GM12875 (cell line): Measurements from ENCODE around the gene YIF1A.
A peak's percentile ranks its signal among the peaks of the same experiment; 100 is the strongest.

Experiments
- H3K4me3 ChIP-seq: one replicate; pipeline ENCODE4 v1.5.1; 2011; ENCODE audit warnings: low read depth, low read length, control low read depth
- CTCF ChIP-seq: IDR thresholded peaks from 2 replicates; pipeline ENCODE4 v1.5.1; 2011; ENCODE audit warnings: low read depth, mild to moderate bottlenecking, control low read depth, inconsistent platforms, low read length, moderate library complexity, borderline replicate concordance; ENCODE audit not compliant: insufficient read depth

YIF1A gene

DNA sequence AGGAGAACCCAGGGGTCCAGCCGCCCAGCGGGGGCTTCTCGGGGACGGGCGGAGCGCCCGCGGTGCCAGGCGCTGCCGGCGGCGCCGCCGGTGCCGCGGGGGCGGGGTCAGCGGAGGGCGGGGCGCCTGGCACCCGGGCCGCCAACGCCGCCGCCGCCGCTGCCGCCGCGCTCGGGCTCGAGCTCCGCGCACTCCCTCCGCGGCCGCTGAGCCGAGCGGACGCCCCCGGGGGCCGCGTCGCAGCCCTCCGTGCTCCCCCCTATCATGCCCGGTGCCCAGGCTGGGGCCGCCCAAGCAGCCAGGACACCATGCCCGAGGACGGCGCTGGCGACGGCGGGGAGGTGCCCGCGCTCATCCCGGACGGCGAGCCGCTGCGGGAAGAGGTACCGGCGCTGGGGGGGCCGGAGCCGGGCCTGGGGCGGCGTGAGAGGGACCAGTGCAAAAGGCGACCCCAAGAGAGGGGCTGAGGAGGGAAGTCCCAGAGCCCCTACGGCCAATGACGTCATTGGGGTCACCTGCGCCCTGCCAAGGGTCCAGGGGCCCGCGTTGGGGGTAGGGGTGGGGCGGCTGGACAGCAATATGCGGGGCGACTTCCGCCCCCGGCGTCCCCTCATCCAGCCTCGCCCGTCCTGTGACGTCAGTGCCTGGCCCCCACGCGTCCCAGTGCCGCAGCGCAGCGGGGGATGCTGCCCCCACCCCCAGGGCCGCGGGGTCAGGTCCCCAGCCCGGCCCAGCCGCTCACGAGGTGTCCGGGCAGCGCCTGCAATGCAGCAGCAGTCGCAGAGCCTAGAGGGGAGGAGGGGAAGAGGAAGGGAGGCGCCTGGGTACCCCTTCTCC lies 3.0 kb upstream of the YIF1A start, which contains the start of gene TMEM151A:
Gene TMEM151A (plus strand): TSS at position 189 of the 837 bp plus-strand sequence. CDS start 120 bp downstream, at position 309.
- no peak for TF ChIP-seq CTCF
- no peak within 1 kb of the TSS for H3K4me3 ChIP-seq

GRCh38 chr11:66291303-66291705 lies 2.4 kb upstream of the YIF1A start:
- H3K4me3 ChIP-seq, result no peak overlapping the region
- no peak for TF ChIP-seq CTCF

- TF ChIP-seq CTCF, result no peak
- H3K4me3 ChIP-seq, result no peak overlapping the region
These were observed 1.3 kb upstream of the YIF1A start for GRCh38 chr11:66290330-66290621.

DNA sequence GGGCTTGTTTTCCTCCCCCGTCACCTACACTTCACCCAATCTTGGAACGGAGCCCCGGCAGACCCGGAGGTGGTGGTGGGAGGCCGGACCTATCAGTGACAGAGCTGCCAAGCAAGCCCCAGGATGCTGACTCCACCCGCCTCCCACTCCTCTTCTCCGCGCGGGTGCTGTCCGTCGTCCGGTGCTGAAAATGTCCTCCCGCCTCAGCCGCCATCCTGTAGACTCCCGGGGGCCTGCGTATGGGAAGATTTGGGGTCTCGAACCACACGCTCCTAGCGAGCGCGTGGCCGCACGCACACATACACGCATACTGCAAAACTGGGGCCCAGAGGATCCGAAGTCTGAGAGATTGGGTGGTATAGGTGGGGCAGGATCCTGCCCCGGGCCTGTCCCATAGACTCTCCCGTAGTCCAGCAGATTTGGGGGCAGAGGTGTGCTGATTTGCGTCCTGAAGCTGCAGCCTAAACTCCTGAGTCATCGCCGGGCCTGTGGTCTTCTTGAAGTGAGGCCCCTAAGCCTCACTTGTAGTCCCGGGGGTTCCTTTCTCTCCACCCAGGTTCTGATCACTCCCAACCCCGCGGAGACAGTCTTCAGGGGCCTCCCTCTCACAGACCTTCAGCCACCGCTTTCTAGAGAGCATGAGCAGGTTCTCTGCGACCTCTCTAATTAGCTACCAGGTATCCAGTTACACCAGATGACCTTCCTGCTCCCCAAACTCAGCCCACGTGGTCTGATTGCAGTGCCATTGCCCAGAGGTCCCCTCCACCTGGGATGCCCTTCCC lies 796 bp upstream of the YIF1A start:
- no peak for TF ChIP-seq CTCF
- peak overlapping the region; percentile 70 for H3K4me3 ChIP-seq

DNA sequence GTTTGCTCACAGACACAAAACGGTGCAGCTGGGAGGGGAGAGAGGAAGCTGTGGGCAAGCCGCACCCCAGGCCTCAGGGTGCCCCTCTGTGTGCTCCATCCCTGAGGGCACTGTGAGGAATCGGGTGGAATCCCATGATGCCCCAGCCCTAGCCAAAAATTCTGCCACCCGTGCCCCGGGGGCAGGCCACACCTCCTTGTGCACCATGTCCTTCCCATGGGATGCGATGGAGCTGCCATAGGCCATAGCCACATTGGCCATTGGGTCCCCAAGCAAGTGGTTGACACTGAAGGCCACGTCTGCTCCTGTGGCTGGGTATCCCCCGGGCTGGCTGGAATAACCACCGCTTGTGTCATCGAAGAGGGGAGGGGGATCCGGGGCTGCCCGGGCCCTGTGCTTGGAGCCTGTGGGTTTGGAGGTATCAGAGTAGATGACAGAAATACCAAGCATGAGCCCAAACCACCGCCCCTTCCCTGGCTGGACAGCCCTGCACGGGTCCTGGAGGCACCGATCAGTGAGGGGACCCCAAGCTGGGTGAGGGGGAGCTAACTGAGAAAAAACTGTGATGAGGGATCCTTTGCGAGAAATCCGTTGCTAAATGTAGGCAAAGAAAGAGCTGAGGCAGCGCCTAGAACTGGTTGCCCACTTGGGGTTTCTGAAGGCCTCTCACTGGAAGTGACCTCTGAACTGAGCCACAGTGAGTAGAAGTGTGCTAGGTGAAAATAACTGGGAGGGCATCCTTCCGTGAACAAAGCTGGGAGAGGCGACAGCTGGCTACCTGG lies 863 bp downstream of the YIF1A start:
- no peak for TF ChIP-seq CTCF
- peak overlapping the region; percentile 81 for H3K4me3 ChIP-seq

DNA sequence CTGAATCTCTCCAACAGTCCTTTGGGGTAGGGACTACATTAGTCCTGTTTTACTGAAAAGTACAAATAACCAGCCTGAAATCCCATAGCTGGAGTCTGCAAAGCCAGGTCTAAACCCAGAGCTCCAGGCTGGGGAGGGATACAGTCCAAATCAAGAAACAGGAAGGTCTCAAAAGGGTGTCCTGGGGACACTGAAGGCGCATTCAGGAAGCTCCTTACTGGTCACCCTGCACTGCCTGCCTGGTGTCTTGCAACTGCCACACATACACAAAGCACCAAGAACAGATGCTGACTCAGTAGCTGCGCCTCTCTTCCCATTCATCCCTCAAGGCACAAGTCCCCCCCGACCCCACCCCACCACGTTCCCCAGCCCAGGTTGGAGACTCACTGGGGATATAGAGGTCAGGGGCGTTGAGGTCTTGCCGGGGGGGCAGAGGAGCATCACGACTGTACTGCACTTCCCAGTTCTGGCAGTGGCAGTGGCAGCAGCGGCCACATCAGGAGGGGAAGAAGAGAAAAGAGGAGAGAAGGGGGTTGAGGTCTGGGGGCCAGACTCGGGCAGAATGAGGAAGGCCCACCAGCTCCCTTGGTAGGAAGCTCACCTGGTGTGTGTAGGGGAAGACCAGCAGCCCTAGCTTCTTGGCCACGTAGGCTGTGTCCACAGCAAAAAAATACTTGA lies 1.6 kb downstream of the YIF1A start:
- no peak for TF ChIP-seq CTCF
- H3K4me3 ChIP-seq, result no peak overlapping the region
